ENCODE results near the gene RDX. TPM values are rescaled to one million over a fixed set of nuclear protein-coding genes. Genes with fewer than 3 reads are reported as not detected.

Gene RDX
- total and polyA plus RNA-seq, 2 donors (not counting 1 experiment from before 2014, with no cell fraction given): 4.4 to 34.8 TPM

DNA sequence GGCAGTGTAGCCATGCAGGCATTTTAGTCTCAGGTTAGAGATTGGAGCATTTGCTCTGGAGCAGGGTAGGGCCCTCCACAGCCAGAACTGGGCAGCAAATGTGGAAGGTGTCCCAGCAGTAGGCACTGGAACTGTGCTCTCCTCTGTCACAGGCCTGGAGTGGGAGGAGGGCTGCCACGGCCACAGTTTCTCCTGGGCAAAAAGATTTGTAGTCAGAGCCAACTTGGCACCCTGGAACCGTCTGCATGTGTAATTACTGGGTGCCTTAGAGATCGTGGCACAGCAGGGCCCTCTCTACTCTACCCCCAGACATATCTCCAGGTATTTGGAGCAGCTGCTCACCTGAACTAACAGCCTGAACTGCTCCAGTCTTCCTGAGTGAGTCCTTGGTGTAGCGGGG, 109.5 kb downstream of the RDX start:
- ChIA-PET CTCF (no interaction called here), POLR2A (no interaction called here)
- no peak for TF ChIP-seq EZH2 (IDR thresholded peaks at IDR 0.05; ENCODE audit: borderline replicate concordance, insufficient read depth, low read depth, low read length, poor library complexity, severe bottlenecking)
- TF ChIP-seq, protein P1, sequence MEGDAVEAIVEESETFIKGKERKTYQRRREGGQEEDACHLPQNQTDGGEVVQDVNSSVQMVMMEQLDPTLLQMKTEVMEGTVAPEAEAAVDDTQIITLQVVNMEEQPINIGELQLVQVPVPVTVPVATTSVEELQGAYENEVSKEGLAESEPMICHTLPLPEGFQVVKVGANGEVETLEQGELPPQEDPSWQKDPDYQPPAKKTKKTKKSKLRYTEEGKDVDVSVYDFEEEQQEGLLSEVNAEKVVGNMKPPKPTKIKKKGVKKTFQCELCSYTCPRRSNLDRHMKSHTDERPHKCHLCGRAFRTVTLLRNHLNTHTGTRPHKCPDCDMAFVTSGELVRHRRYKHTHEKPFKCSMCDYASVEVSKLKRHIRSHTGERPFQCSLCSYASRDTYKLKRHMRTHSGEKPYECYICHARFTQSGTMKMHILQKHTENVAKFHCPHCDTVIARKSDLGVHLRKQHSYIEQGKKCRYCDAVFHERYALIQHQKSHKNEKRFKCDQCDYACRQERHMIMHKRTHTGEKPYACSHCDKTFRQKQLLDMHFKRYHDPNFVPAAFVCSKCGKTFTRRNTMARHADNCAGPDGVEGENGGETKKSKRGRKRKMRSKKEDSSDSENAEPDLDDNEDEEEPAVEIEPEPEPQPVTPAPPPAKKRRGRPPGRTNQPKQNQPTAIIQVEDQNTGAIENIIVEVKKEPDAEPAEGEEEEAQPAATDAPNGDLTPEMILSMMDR (IDR thresholded peaks at IDR 0.05): no peak
- Histone ChIP-seq H3K27me3 (replicated peaks in 1 of 4; ENCODE audit: control extremely low read depth in 1 of 4, control insufficient read depth in 3 of 4, insufficient read depth in 4 of 4, low read length in 3 of 4) (peaks cover 0 to 22% (median 5%) of the 10 kb centered on the region in 4 experiments), H3K9me3 (ENCODE audit: control extremely low read depth in 1 of 3, control insufficient read depth in 2 of 3, insufficient read depth in 1 of 3, low read length in 2 of 3) (peaks cover 0 to 5% (median 4%) of the 10 kb centered on the region in 3 donors), H3K4me3 (ENCODE audit: control extremely low read depth in 1 of 5, extremely low read depth in 1 of 5, insufficient read depth in 1 of 5, low read depth in 2 of 5, low read length in 4 of 5) (no peak overlapping the region), H3K9ac (ENCODE audit: low read length) (no peak overlapping the region), H3K79me2 (ENCODE audit: control insufficient read depth, insufficient read depth, low read length) (no peaks in the 10 kb centered on the region), H3K4me2 (replicated peaks; ENCODE audit: low read depth, low read length, poor library complexity, severe bottlenecking) (no peak overlapping the region), H3K27ac (ENCODE audit: low read length in 2 of 2) (no peak overlapping the region), H3K4me1 (ENCODE audit: control insufficient read depth in 2 of 2, insufficient read depth in 2 of 2, low read length in 2 of 2) (no peaks in the 10 kb centered on the region), H3K36me3 (replicated peaks in 1 of 2; ENCODE audit: control extremely low read depth in 1 of 2, control insufficient read depth in 1 of 2, extremely low read depth in 1 of 2, insufficient read depth in 2 of 2, low read length in 1 of 2) (no peaks in the 10 kb centered on the region), H4K20me1 (ENCODE audit: control insufficient read depth, insufficient read depth, low read length, poor library complexity, severe bottlenecking) (no peaks in the 10 kb centered on the region), H2AFZ (ENCODE audit: insufficient read depth, low read depth, low read length, poor library complexity, severe bottlenecking) (no peak overlapping the region)
- peaks cover 5% of the 10 kb centered on the region for H3K9me3 Mint-ChIP-seq (ENCODE audit: insufficient read depth)
- intact Hi-C loops (cut with micrococcal nuclease): no loop called here
- DNase-seq (no peak), ATAC-seq (ENCODE audit: low read depth) (no peak)
- no peak overlapping the region for H3K27ac Mint-ChIP-seq
- WGBS (ENCODE audit: insufficient coverage): 93% methylated on average over 3 of the region's 4 CpGs
- no peak overlapping the region for H3K4me3 Mint-ChIP-seq
- peaks cover 59% of the 10 kb centered on the region for H3K27me3 Mint-ChIP-seq
- peaks cover under 1% of the 10 kb centered on the region for H3K4me1 Mint-ChIP-seq

DNA sequence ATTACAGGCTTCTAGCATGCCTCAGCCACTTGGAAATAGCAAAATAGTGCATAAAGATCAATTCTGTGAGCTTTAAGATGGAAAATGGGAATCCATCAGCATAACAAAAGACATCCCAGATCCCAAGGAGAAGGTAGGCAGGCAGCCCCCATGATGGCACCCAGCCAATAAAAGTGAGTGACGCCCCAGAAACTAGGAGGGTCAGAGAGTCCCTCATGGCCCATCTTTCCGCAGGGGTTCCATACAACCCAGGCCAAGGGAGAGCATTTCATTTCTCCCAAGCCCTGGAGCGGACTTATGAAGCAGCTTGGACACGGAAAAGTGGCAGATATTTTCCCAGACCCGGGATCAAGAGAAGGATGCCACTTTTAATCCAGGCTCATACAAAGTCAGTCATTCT, 110.0 kb downstream of the RDX start:
- no peaks in the 10 kb centered on the region for H3K4me1 ChIP-seq (ENCODE audit: control insufficient read depth in 2 of 2, insufficient read depth in 2 of 2, low read length in 2 of 2)
- no peak overlapping the region for H3K27ac ChIP-seq (ENCODE audit: low read length in 2 of 2)
- H4K20me1 ChIP-seq (ENCODE audit: control insufficient read depth, insufficient read depth, low read length, poor library complexity, severe bottlenecking): no peaks in the 10 kb centered on the region
- no peak overlapping the region for H3K4me3 Mint-ChIP-seq
- no peak for DNase-seq
- WGBS (ENCODE audit: insufficient coverage): 90% methylated on average over 5 of the region's 5 CpGs
- H3K36me3 ChIP-seq (replicated peaks in 1 of 2; ENCODE audit: control extremely low read depth in 1 of 2, control insufficient read depth in 1 of 2, extremely low read depth in 1 of 2, insufficient read depth in 2 of 2, low read length in 1 of 2): no peaks in the 10 kb centered on the region
- peaks cover 60% of the 10 kb centered on the region for H3K27me3 Mint-ChIP-seq
- no peak overlapping the region for H3K4me3 ChIP-seq (ENCODE audit: control extremely low read depth in 1 of 5, extremely low read depth in 1 of 5, insufficient read depth in 1 of 5, low read depth in 2 of 5, low read length in 4 of 5)
- no peaks in the 10 kb centered on the region for H3K79me2 ChIP-seq (ENCODE audit: control insufficient read depth, insufficient read depth, low read length)
- no peaks in the 10 kb centered on the region for H3K4me1 Mint-ChIP-seq
- CTCF ChIA-PET: interaction anchor here (1.3 kb wide), 1 partner anchor 191 kb away, joined by 4 read pairs; no protein-coding TSS in a partner anchor
- TF ChIP-seq, protein P1 (IDR thresholded peaks at IDR 0.05): no peak
- no peak for TF ChIP-seq EZH2 (IDR thresholded peaks at IDR 0.05; ENCODE audit: borderline replicate concordance, insufficient read depth, low read depth, low read length, poor library complexity, severe bottlenecking)
- intact Hi-C loops (cut with micrococcal nuclease): no loop called here
- POLR2A ChIA-PET: no interaction called here
- no peak for ATAC-seq (ENCODE audit: low read depth)
- peaks cover 0 to 3% (median 2%) of the 10 kb centered on the region in 3 donors for H3K9me3 ChIP-seq (ENCODE audit: control extremely low read depth in 1 of 3, control insufficient read depth in 2 of 3, insufficient read depth in 1 of 3, low read length in 2 of 3)
- H3K4me2 ChIP-seq (replicated peaks; ENCODE audit: low read depth, low read length, poor library complexity, severe bottlenecking): no peak overlapping the region
- H3K27ac Mint-ChIP-seq: no peak overlapping the region
- peaks cover 0 to 20% (median 5%) of the 10 kb centered on the region in 4 experiments for H3K27me3 ChIP-seq (replicated peaks in 1 of 4; ENCODE audit: control extremely low read depth in 1 of 4, control insufficient read depth in 3 of 4, insufficient read depth in 4 of 4, low read length in 3 of 4)
- H3K9me3 Mint-ChIP-seq (ENCODE audit: insufficient read depth): peaks cover 5% of the 10 kb centered on the region
- no peak overlapping the region for H2AFZ ChIP-seq (ENCODE audit: insufficient read depth, low read depth, low read length, poor library complexity, severe bottlenecking)
- no peak overlapping the region for H3K9ac ChIP-seq (ENCODE audit: low read length)
